Measurements from ENCODE around the gene RPL37A. TPM values are rescaled to one million over a fixed set of nuclear protein-coding genes. Genes with fewer than 3 reads are reported as not detected.
"Not testable (repeated sequence)": the region's sequence is repeated elsewhere in the genome, so short reads cannot be mapped to it uniquely, and the experiment has no call there.

Gene RPL37A
- polyA plus RNA-seq, 3 donors = 3,477 to 6,740 (median 6,275) TPM

GRCh38 chr2:216505133-216506106 is 6.8 kb downstream of the RPL37A start:
- H3K27ac ChIP-seq (ENCODE audit: low read depth, low read length) = no peak overlapping the region
- 91 to 95% (median 93%) methylated on average over 15 of the region's 15 CpGs for WGBS, 3 donors

GRCh38 chr2:216507220-216508160 is 8.8 kb downstream of the RPL37A start:
- H3K27ac ChIP-seq (ENCODE audit: low read depth, low read length) = no peak overlapping the region
- 81 to 87% (median 82%) methylated on average over 5 of the region's 5 CpGs for WGBS, 3 donors

GRCh38 chr2:216508229-216508628 is 9.6 kb downstream of the RPL37A start:
- WGBS, 3 donors = 88 to 100% (median 98%) methylated on average over 1 of the region's 1 CpG
- H3K27ac ChIP-seq (ENCODE audit: low read depth, low read length) = no peak overlapping the region

GRCh38 chr2:216516730-216517350 is 18.2 kb downstream of the RPL37A start:
- no peak overlapping the region for H3K27ac ChIP-seq (ENCODE audit: low read depth, low read length)
- WGBS, 3 donors = 31 to 51% (median 44%) methylated on average over 2 of the region's 2 CpGs

- H3K27ac ChIP-seq (ENCODE audit: low read depth, low read length) = no peak overlapping the region
- WGBS, 3 donors = 81 to 94% (median 91%) methylated on average over 4 of the region's 4 CpGs
These were observed 19.0 kb downstream of the RPL37A start for GRCh38 chr2:216517447-216518225.

- WGBS, 3 donors = 83 to 88% (median 84%) methylated on average over 9 of the region's 9 CpGs
- H3K27ac ChIP-seq (ENCODE audit: low read depth, low read length) = not testable (repeated sequence)
These were observed 20.0 kb downstream of the RPL37A start for GRCh38 chr2:216518566-216519119.

GRCh38 chr2:216519154-216519762 is 20.6 kb downstream of the RPL37A start:
- H3K27ac ChIP-seq (ENCODE audit: low read depth, low read length) = no peak overlapping the region
- WGBS, 3 donors = 58 to 62% (median 60%) methylated on average over 3 of the region's 3 CpGs

- WGBS, 3 donors = 82 to 90% (median 84%) methylated on average over 4 of the region's 4 CpGs
- H3K27ac ChIP-seq (ENCODE audit: low read depth, low read length) = no peak overlapping the region
These were observed 21.5 kb downstream of the RPL37A start for GRCh38 chr2:216520112-216520511.

GRCh38 chr2:216522892-216523502 is 24.4 kb downstream of the RPL37A start:
- 92 to 100% (median 95%) methylated on average over 1 of the region's 1 CpG for WGBS, 3 donors

GRCh38 chr2:216525972-216526371 is 27.3 kb downstream of the RPL37A start:
- no peak overlapping the region for H3K27ac ChIP-seq (ENCODE audit: low read depth, low read length)
- WGBS, 3 donors = 77 to 82% (median 81%) methylated on average over 4 of the region's 4 CpGs

More at GRCh38 chr2:216522892-216523502, 24.4 kb downstream of the RPL37A start:
- no peak overlapping the region for H3K27ac ChIP-seq (ENCODE audit: low read depth, low read length)

GRCh38 chr2:216526939-216527338 is 28.3 kb downstream of the RPL37A start:
- no peak overlapping the region for H3K27ac ChIP-seq (ENCODE audit: low read depth, low read length)
- 89 to 100% (median 95%) methylated on average over 1 of the region's 1 CpG for WGBS, 3 donors

- no peak overlapping the region for H3K27ac ChIP-seq (ENCODE audit: low read depth, low read length)
- WGBS, 3 donors = 88 to 92% (median 89%) methylated on average over 1 of the region's 1 CpG
These were observed 29.0 kb downstream of the RPL37A start for GRCh38 chr2:216527600-216527999.

- no peak overlapping the region for H3K27ac ChIP-seq (ENCODE audit: low read depth, low read length)
- 67 to 84% (median 71%) methylated on average over 2 of the region's 2 CpGs for WGBS, 3 donors
These were observed 33.9 kb downstream of the RPL37A start for GRCh38 chr2:216532562-216532961.

GRCh38 chr2:216533609-216534008 is 35.0 kb downstream of the RPL37A start:
- 83 to 93% (median 92%) methylated on average over 5 of the region's 5 CpGs for WGBS, 3 donors
- H3K27ac ChIP-seq (ENCODE audit: low read depth, low read length) = no peak overlapping the region

- WGBS, 3 donors = 51 to 71% (median 58%) methylated on average over 1 of the region's 1 CpG
- H3K27ac ChIP-seq (ENCODE audit: low read depth, low read length) = no peak overlapping the region
These were observed 36.2 kb downstream of the RPL37A start for GRCh38 chr2:216534809-216535208.

- WGBS, 3 donors = 11 to 52% (median 11%) methylated on average over 10 of the region's 10 CpGs
- H3K27ac ChIP-seq (ENCODE audit: low read depth, low read length) = no peak overlapping the region
These were observed 36.9 kb downstream of the RPL37A start for GRCh38 chr2:216535454-216535995.

Measured in adipose tissue (tissue), 3 donors.